IMR-90 (cell line): ENCODE results near the gene BLVRA.
"Not testable (repeated sequence)": the region's sequence is repeated elsewhere in the genome, so short reads cannot be mapped to it uniquely, and the experiment has no call there.

Source experiments
- BHLHE40 ChIP-seq: fragments of 150-350 bp; IDR thresholded peaks from 2 replicates; pipeline ENCODE4 v1.6.1; 2016; ENCODE audit warnings: mild to moderate bottlenecking, low read depth, low read length
- CEBPB ChIP-seq: IDR thresholded peaks from 2 replicates; pipeline ENCODE4 v1.6.1; 2012; ENCODE audit warnings: low read depth, low read length, improper control_type of control experiment
- CTCF ChIP-seq: conservative IDR thresholded peaks from 2 replicates; pipeline ENCODE4 v1.5.1; 2012; ENCODE audit warnings: mild to moderate bottlenecking, low read depth, low read length, improper control_type of control experiment
- FOS ChIP-seq: fragments of 150-350 bp; IDR thresholded peaks from 2 replicates; pipeline ENCODE4 v1.6.1; 2016; ENCODE audit warnings: low read depth, low read length
- MAFK ChIP-seq: IDR thresholded peaks from 2 replicates; pipeline ENCODE4 v1.6.1; 2012; ENCODE audit warnings: low read depth, low read length, improper control_type of control experiment
- POLR2A ChIP-seq: IDR thresholded peaks from 2 replicates; pipeline ENCODE4 v1.6.1; 2012; ENCODE audit warnings: mild to moderate bottlenecking, low read depth, low read length
- USF2 ChIP-seq: fragments of 150-350 bp; IDR thresholded peaks from 2 replicates; pipeline ENCODE4 v1.6.1; 2017; ENCODE audit warnings: mild to moderate bottlenecking, antibody characterized with exemption, low read length, low read depth

GRCh38 chr7:43824513-43824912 lies 66.0 kb downstream of the BLVRA start:
- not testable (repeated sequence) for TF ChIP-seq CTCF, CEBPB, FOS, USF2, MAFK, POLR2A, BHLHE40
